Activated B cell treated with CpG ODN at 0.5 μM for 24 hours (primary cell): ENCODE results near the gene ITPA. TPM values are rescaled to one million over a fixed set of nuclear protein-coding genes. Genes with fewer than 3 reads are reported as not detected.

Experiments
- ATAC-seq: fragments of 200-7000 bp; cut with Tn5 transposase; one replicate; pipeline ENCODE4 v1.10.0; 2021; ENCODE audit warnings: low read depth, mild to moderate bottlenecking, moderate library complexity
- CTCF ChIA-PET: fragments of 350-600 bp; sonication (Branson Sonifier 250); formaldehyde crosslinking; loops from one replicate; lab custom pipeline; 2021; ENCODE audit warnings: antibody characterized with exemption; lab: Charles Lee
- POLR2A ChIA-PET: fragments of 350-600 bp; sonication (Branson Sonifier 250); formaldehyde crosslinking; loops from one replicate; lab custom pipeline; 2021; ENCODE audit warnings: antibody characterized with exemption; lab: Charles Lee
- DNase-seq: peaks from one replicate; pipeline ENCODE4 v3.0.0; 2022
- H3K27ac Mint-ChIP-seq: one replicate; pipeline ENCODE4 v1.8.0; 2020; ENCODE audit warnings: mixed read lengths
- H3K27me3 Mint-ChIP-seq: one replicate; pipeline ENCODE4 v1.8.0; 2021; ENCODE audit warnings: mixed read lengths
- H3K36me3 Mint-ChIP-seq: one replicate; pipeline ENCODE4 v1.8.0; 2021; ENCODE audit warnings: low read depth, mixed read lengths
- H3K4me1 Mint-ChIP-seq: one replicate; pipeline ENCODE4 v1.8.0; 2021; ENCODE audit warnings: mixed read lengths
- H3K4me3 Mint-ChIP-seq: one replicate; pipeline ENCODE4 v1.8.0; 2020; ENCODE audit warnings: mild to moderate bottlenecking, mixed read lengths
- H3K9me3 Mint-ChIP-seq: one replicate; pipeline ENCODE4 v1.8.0; 2020; ENCODE audit warnings: mixed read lengths
- intact Hi-C: fragments of 100-400 bp; cut with micrococcal nuclease; formaldehyde crosslinking; loops from one replicate; pipeline ENCODE4 v1.15.1; 2024
- total RNA-seq: library from RNA; stranded (reverse); gene quantifications from 2 replicates; pipeline ENCODE4 v1.2.3, GENCODE V29; 2022
- TF ChIP-seq, protein P1 (sequence below): fragments of 200-600 bp; IDR thresholded peaks from one replicate; pipeline ENCODE4 v1.8.0; 2022; ENCODE audit warnings: antibody characterized with exemption, mild to moderate bottlenecking

ITPA gene
- total RNA-seq, 1 donor from 2014 or later, result 84.8 TPM

DNA sequence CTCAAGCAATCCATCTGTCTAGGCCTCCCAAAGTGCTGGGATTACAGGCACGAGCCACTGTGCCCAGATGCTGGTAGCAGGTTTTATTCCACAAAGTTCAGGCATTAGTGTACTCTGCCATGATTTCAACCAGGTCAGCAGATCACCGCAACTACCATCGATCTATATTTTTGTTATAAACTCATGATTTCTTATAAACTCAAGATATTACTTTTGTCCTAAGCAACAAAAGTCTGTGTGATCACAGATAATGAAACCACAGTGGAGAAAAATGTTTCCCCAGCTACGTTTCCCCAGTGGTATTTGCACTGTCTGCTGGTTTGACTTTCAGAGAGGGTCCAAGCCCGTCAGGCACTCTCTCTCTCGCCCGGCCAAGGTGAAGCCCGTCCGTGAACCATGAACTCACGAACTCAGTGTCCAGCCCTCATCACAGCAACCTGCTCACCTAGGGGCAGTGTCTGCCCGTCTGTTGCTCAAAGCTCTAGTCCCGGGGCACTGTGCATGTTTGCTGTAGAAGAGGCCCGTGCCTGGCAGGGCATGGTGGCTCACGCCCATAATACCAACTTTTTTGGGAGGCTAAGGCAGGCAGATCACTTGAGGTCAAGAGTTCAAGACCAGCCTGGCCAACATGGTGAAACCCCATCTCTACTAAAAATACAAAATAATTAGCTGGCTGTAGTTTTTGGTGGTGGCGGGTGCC lies 22.7 kb downstream of the ITPA start:
- ATAC-seq (no peak), DNase-seq (no peak)
- Mint-ChIP-seq H3K27ac (no peak overlapping the region), H3K27me3 (peaks cover 13% of the 10 kb centered on the region), H3K4me3 (no peak overlapping the region), H3K9me3 (no peaks in the 10 kb centered on the region), H3K36me3 (peaks cover under 1% of the 10 kb centered on the region), H3K4me1 (no peaks in the 10 kb centered on the region)
- ChIA-PET CTCF (no interaction called here), POLR2A (interaction anchor here (0.6 kb wide), 1 partner anchor 27 kb away, joined by 3 read pairs; no protein-coding TSS in a partner anchor)
- TF ChIP-seq, protein P1, sequence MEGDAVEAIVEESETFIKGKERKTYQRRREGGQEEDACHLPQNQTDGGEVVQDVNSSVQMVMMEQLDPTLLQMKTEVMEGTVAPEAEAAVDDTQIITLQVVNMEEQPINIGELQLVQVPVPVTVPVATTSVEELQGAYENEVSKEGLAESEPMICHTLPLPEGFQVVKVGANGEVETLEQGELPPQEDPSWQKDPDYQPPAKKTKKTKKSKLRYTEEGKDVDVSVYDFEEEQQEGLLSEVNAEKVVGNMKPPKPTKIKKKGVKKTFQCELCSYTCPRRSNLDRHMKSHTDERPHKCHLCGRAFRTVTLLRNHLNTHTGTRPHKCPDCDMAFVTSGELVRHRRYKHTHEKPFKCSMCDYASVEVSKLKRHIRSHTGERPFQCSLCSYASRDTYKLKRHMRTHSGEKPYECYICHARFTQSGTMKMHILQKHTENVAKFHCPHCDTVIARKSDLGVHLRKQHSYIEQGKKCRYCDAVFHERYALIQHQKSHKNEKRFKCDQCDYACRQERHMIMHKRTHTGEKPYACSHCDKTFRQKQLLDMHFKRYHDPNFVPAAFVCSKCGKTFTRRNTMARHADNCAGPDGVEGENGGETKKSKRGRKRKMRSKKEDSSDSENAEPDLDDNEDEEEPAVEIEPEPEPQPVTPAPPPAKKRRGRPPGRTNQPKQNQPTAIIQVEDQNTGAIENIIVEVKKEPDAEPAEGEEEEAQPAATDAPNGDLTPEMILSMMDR, result no peak
- intact Hi-C loops, result no loop called here

DNA sequence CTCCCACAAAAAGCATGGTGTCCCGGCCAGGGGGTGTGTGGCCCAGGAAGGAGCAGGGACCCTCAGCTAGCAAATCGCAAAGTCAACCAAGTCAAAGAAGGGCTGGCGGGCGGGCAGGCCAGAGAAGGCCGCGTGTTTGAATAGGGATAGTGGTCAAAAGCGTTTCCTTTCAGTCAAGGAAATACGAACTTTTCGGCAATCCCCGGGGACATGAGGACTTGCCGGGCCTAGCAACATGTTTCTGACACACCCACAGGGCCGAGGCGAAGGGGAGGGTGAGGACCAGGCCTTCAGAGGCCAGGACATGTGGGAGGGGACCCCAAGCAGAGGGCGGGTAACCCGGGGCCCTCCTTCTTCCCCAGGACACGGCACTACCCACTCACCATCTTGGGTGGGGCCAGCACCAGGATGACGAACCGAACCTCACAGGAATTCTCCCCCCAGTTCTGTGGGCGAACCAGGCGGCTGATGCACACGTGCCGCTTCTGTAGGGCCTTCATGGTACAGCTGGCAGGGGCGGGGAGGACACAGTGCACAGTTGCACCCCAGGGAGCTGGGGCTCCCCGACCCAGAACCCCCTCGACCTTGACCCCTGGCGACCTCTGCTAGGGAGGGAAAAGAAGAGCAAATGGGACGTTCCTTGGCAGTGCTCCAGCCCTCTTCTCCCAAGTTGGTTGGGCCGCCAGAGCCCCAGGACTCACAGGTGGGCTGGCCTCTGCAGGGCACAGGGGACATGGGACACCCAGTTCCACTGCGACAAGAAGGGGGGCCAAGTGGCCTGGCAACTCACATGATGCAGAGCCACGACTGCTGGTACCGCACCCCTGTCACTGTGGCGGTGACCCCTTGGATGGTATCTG lies 24.1 kb downstream of the ITPA start:
- POLR2A ChIA-PET, result no interaction called here
- TF ChIP-seq, protein P1, result no peak
- Mint-ChIP-seq H3K27me3 (peaks cover 20% of the 10 kb centered on the region), H3K36me3 (no peaks in the 10 kb centered on the region), H3K9me3 (no peaks in the 10 kb centered on the region), H3K4me3 (no peak overlapping the region), H3K27ac (no peak overlapping the region), H3K4me1 (no peaks in the 10 kb centered on the region)
- DNase-seq (no peak), ATAC-seq (no peak)
- CTCF ChIA-PET, result no interaction called here
- intact Hi-C loops, result no loop called here

DNA sequence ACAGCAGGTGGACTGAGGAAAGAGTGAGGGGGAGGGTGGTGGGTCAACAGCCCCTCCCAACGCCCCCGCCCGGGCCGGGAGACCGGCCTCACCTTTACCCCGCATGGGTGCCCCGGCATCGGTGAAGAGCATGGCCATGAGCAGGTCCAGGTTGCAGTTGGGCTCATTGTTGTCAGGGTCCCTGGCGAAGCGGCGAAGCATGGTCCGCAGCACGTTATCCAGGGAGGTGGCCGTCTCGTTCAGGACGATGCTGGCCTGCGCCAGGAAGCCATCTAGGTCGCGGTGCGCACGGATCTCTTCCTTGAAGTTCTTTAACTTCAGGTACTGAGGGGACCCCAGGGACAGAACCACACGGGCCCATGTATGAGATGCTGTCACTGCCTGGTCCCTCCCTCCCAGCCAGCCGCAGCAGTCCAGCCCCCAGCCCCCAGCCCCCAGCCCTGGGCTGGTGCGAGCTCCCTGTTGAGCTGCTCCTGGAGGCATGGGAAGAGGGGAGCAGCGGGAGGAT lies 24.7 kb downstream of the ITPA start:
- ChIA-PET POLR2A (no interaction called here), CTCF (no interaction called here)
- Mint-ChIP-seq H3K4me1 (no peaks in the 10 kb centered on the region), H3K27me3 (peaks cover 20% of the 10 kb centered on the region), H3K9me3 (no peaks in the 10 kb centered on the region), H3K36me3 (no peaks in the 10 kb centered on the region), H3K27ac (no peak overlapping the region), H3K4me3 (no peak overlapping the region)
- TF ChIP-seq, protein P1, result no peak
- DNase-seq (no peak), ATAC-seq (no peak)
- intact Hi-C loops, result no loop called here

DNA sequence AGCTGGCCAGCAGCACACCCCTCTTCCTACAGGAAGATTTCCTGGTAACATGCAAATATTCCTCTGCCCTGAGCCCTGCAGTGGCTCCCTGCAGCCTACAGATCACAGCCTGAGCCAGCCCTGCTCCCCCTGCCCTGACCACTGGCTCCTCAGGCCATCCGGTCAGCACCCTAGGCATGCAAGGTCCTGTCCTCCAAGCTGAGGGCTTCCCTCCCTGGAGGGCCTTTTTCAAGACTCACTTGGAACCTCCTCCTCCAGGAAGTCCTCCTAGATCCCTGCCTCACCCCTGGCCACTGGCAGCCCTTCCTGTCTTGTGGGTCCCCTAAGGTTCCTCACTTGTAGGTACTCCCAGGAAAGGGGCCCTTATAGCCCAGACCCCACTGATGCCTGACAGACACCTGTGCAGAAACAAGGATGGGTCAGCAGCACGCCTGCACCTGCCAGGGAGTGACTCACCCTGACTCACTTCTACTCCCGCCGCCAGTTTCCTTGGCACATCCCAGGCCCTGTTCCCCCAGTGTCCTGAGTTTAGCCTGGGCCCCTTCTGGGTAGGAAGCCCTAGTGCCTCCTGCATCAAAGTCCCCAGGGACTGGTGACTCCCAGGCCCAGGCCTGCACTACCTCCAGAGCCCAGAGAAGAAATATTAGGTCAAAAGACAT lies 26.5 kb downstream of the ITPA start:
- POLR2A ChIA-PET, result no interaction called here
- H3K9me3 Mint-ChIP-seq, result no peaks in the 10 kb centered on the region
- peaks cover 7% of the 10 kb centered on the region for H3K4me1 Mint-ChIP-seq
- TF ChIP-seq, protein P1, result no peak
- DNase-seq (no peak), ATAC-seq (no peak)
- peaks cover 33% of the 10 kb centered on the region for H3K27me3 Mint-ChIP-seq
- H3K36me3 Mint-ChIP-seq, result peaks cover 1% of the 10 kb centered on the region
- CTCF ChIA-PET, result no interaction called here
- intact Hi-C loops, result loop anchor here (5.0 kb wide), 1 partner anchor 172 kb away; the partner anchor contains the start of gene DNAAF9
- no peak overlapping the region for H3K4me3 Mint-ChIP-seq
- H3K27ac Mint-ChIP-seq, result no peak overlapping the region
